A549 (cell line): ENCODE data around the gene KLF2. TPM values are rescaled to one million over a fixed set of nuclear protein-coding genes. Genes with fewer than 3 reads are reported as not detected.

ENCODE experiments used
- ATAC-seq, 2 experiments: fragments of 200-7000 bp in 1 of 2; fragments of >200 bp in 1 of 2; cut with Nextera tagmentation in 1 of 2; cut with Tn5 transposase in 1 of 2; 3 replicates each; pipeline versions ENCODE4 v1.8.0 to v1.9.1; 2018 to 2020; ENCODE audit warnings: mild to moderate bottlenecking in 1 of 2, moderate library complexity in 1 of 2
- CTCF ChIA-PET: fragments of 300-600 bp; sonication (Branson Sonifier 250); formaldehyde crosslinking; extraction: SDS; loops from one replicate; lab custom pipeline; 2021; ENCODE audit warnings: antibody characterized with exemption, inconsistent platforms; lab: Yijun Ruan, JAX
- POLR2A ChIA-PET: fragments of 350-600 bp; formaldehyde crosslinking; extraction: SDS; loops from one replicate; lab custom pipeline; 2021; ENCODE audit warnings: antibody characterized with exemption, inconsistent platforms; lab: Yijun Ruan, JAX
- DNase-seq, 2 experiments: peaks; one replicate each; pipeline versions ENCODE4 v3.0.0 to v3.0.0-alpha.2; 2011 to 2016; ENCODE audit warnings: low read depth in 1 of 2, low spot score in 1 of 2
- FAIRE-seq: peaks from 2 replicates; lab custom pipeline; 2011; peaks lifted over from hg19 to GRCh38; lab: Jason Lieb, UNC
- H3K27ac ChIP-seq, 2 experiments: fragments of >200 bp; sonication (Bioruptor Twin); formaldehyde crosslinking; 3 replicates each; pipeline ENCODE4 v1.5.1; 2016 to 2017
- H3K4me1 ChIP-seq: fragments of >200 bp; sonication (Bioruptor Twin); formaldehyde crosslinking; 3 replicates; pipeline ENCODE4 v1.6.1; 2016
- H3K4me2 ChIP-seq: fragments of >200 bp; sonication (Bioruptor Twin); formaldehyde crosslinking; 3 replicates; pipeline ENCODE4 v1.6.1; 2016
- H3K4me3 ChIP-seq: fragments of >200 bp; sonication (Bioruptor Twin); formaldehyde crosslinking; 3 replicates; pipeline ENCODE4 v1.5.1; 2016
- H3K9me3 ChIP-seq: fragments of >200 bp; sonication (Bioruptor Twin); formaldehyde crosslinking; 3 replicates; pipeline ENCODE4 v1.6.1; 2016
- BHLHE40 ChIP-seq: IDR thresholded peaks from 2 replicates; pipeline ENCODE4 v1.6.1; 2012; ENCODE audit warnings: low read depth, low read length, inconsistent platforms
- CBX8 ChIP-seq: fragments of 200-600 bp; sonication (generic); IDR thresholded peaks from 2 replicates; pipeline ENCODE4 v1.6.1; 2016
- FOSL2 ChIP-seq, 2 experiments: fragments of 450-650 bp in 1 of 2; fragments of >200 bp in 1 of 2; sonication (Bioruptor Twin) in 1 of 2; formaldehyde crosslinking; IDR thresholded peaks; 2 replicates each; pipeline versions ENCODE4 v1.5.0 to v1.6.1; 2016 to 2020; ENCODE audit warnings: mild to moderate bottlenecking in 1 of 2, moderate library complexity in 1 of 2
- GATA3 ChIP-seq: IDR thresholded peaks from 2 replicates; pipeline ENCODE4 v1.6.1; 2012; ENCODE audit warnings: borderline replicate concordance
- HDAC2 ChIP-seq: fragments of 200-600 bp; sonication (generic); IDR thresholded peaks from 2 replicates; pipeline ENCODE4 v1.6.1; 2016
- HOXB5 ChIP-seq: fragments of 250-450 bp; sonication (Bioruptor Pico); IDR thresholded peaks from 2 replicates; pipeline ENCODE4 v1.5.0; 2020; ENCODE audit warnings: mild to moderate bottlenecking, moderate library complexity
- MAZ ChIP-seq: fragments of 150-350 bp; IDR thresholded peaks from 2 replicates; pipeline ENCODE4 v1.6.1; 2014; ENCODE audit warnings: antibody characterized with exemption, low read depth, low read length, borderline replicate concordance
- NFE2L2 ChIP-seq: fragments of 150-350 bp; conservative IDR thresholded peaks from 2 replicates; pipeline ENCODE4 v1.6.1; 2014; ENCODE audit warnings: low read length
- NPAS2 ChIP-seq: fragments of 250-450 bp; sonication (Bioruptor Pico); IDR thresholded peaks from 2 replicates; pipeline ENCODE4 v1.8.0; 2022; ENCODE audit warnings: mild to moderate bottlenecking, moderate library complexity, borderline replicate concordance
- NR3C1 ChIP-seq: fragments of >200 bp; sonication (Bioruptor Twin); formaldehyde crosslinking; IDR thresholded peaks from 3 replicates; pipeline ENCODE4 v1.6.1; 2017
- PHF8 ChIP-seq: fragments of 200-600 bp; sonication (generic); IDR thresholded peaks from 2 replicates; pipeline ENCODE4 v1.6.1; 2016; ENCODE audit warnings: low read depth, mild to moderate bottlenecking, antibody characterized with exemption, moderate library complexity, borderline replicate concordance
- POLR2A ChIP-seq: IDR thresholded peaks from 2 replicates; pipeline ENCODE4 v1.6.1; 2012; ENCODE audit warnings: mild to moderate bottlenecking, low read length
- RFX5 ChIP-seq: fragments of 450-650 bp; IDR thresholded peaks from 2 replicates; pipeline ENCODE4 v1.7.1; 2014; ENCODE audit warnings: antibody characterized with exemption, mild to moderate bottlenecking, moderate library complexity
- RNF2 ChIP-seq: fragments of 200-600 bp; sonication (generic); IDR thresholded peaks from 2 replicates; pipeline ENCODE4 v1.6.1; 2016; ENCODE audit warnings: low read depth, mild to moderate bottlenecking, antibody characterized with exemption, moderate library complexity, borderline replicate concordance
- TFCP2L1 ChIP-seq: fragments of 250-450 bp; sonication (Bioruptor Pico); IDR thresholded peaks from 2 replicates; pipeline ENCODE4 v1.5.0; 2021; ENCODE audit warnings: mild to moderate bottlenecking
- ZFP36 ChIP-seq: fragments of 450-650 bp; IDR thresholded peaks from 2 replicates; pipeline ENCODE4 v1.6.1; 2014; ENCODE audit warnings: borderline replicate concordance; ENCODE audit not compliant: partially characterized antibody
- WGBS: methylation state at CpG from one replicate; pipeline ENCODE4 v1.1.6; 2017; ENCODE audit errors: missing lambda C conversion rate; 5-methylcytosine and 5-hydroxymethylcytosine counted together
- polyA plus RNA-seq, 4 experiments: library from polyadenylated mRNA; depleted of rRNA in 3 of 4; stranded (reverse); fragments of >200 nt; fragmentation: RNase III in 1 of 4; extraction: RNeasy Plus Mini Kit Qiagen cat#74134 plus additional on column Dnase treatment in 1 of 4; gene quantifications; 2 replicates in 3 of 4; 3 replicates in 1 of 4; pipeline ENCODE4 v1.2.3, GENCODE V29; 2011 to 2017
- TF ChIP-seq, protein P1 (sequence below): fragments of 150-350 bp; IDR thresholded peaks from 2 replicates; pipeline ENCODE4 v1.6.1; 2014; ENCODE audit warnings: low read depth, mild to moderate bottlenecking, low read length
- TF ChIP-seq, protein P2 (sequence below): IDR thresholded peaks from 2 replicates; pipeline ENCODE4 v1.6.1; 2012

KLF2 gene
- polyA plus RNA-seq, 2 of the 4 experiments (the other 2 are of a cell fraction), result 3.4 to 6.9 TPM

DNA sequence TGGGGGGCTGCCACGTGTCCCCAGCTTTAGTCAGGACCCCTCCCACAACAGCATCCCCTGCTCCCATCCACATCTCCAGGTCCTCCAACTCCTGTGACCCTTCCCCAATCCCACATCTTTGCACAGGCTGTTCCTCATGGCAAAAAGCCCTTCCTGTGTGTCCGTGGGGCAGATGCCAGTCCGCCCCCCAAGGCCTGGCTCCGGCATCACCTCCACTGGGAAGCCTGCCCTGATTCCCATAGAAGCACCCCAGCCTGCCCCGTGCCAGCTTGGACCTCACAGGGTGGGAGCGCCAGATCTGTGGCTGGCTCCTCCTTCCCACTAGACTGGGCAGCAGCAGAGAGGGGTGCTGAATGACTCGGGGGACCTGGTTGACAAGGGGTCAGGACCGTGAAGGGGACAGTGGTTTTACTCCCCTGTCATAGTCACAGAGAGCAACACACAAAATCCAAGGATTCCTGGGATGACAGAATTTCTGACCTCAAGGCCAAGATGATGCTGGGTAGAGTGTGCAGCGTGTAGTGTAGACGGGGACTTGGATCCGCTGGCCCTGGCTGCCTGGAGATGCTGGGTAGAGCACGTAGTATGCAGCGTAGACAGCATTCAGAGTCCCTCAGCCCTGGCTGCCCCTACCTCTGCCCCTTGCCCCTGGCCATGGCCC is 13.3 kb downstream of the KLF2 start:
- DNase-seq (no peak), FAIRE-seq (no peak), ATAC-seq (peak; percentile 11 to 47; a peak in 4 of 6 replicates)
- Histone ChIP-seq H3K9me3 (no peaks in the 10 kb centered on the region), H3K4me3 (no peak overlapping the region), H3K27ac (peak overlapping the region; percentile 51 to 76; a peak in 4 of 6 replicates), H3K4me1 (peaks cover 18% of the 10 kb centered on the region), H3K4me2 (peak overlapping the region; percentile 74)
- CTCF ChIA-PET, result interaction anchor here (0.6 to 1.2 kb wide), 3 partner anchors 10 to 90 kb away, joined by 3 read pairs; no protein-coding TSS in a partner anchor
- POLR2A ChIA-PET, result interaction anchor here (1.2 kb wide), 1 partner anchor 7 kb away, joined by 9 read pairs; no protein-coding TSS in a partner anchor
- 85% methylated on average over 6 of the region's 13 CpGs for WGBS
- TF ChIP-seq NFE2L2, result no peak
- peak; percentile 9 for TF ChIP-seq ZFP36

DNA sequence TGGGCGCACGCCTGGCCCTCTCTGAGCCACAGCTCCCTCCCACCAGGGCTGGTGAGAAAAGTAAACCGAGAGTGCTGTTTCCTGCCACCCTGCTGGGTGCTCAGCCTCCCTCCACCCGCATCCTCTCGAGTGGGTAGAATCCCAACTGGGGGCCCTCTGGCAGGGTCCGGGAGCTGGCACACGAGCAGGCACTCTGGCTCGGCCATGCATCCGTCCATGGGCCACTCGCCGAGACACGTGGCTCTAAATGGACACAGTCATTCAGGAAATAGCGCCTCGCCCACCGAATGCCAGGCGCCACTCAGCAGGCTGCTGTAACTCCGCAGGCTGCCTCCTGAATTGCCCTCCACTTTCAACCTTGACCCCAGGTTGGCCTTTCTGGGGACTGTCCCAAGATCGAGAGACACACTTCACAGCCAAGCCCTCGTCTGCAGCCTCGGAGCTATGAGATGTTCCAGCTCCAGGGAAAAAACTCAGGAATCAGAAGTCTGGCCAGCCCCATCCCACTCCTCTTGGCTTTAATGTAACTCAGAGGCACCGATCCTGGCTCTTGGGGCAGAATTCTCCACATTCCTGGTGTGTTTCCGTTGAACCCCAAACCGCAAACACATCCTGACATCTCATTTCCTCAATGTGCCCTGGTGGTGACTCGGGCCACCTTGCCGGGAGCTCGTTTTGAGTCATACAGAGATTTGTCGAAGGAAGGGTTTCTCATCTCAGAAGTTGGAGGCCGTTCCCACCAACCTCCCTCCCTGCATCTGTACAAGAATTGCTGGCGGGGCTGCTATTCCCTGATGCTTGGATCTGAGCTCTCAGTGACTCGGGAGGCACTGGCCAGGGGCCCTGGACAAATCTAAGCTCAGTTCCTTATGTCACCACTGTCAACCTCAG is 14.1 kb downstream of the KLF2 start:
- peak overlapping the region; percentile 74 for H3K4me2 ChIP-seq
- ChIA-PET CTCF (interaction anchor here (0.6 to 1.3 kb wide), 6 partner anchors 8 to 60 kb away, joined by 3 to 4 read pairs (median 3); partner anchors contain the start of gene KLF2), POLR2A (interaction anchor here (0.6 to 1.6 kb wide), 3 partner anchors 8 to 1679 kb away, joined by 8 to 9 read pairs (median 9); partner anchors contain the start of gene KLF2)
- TF ChIP-seq NR3C1 (no peak), NPAS2 (CRISPR knock-in tag) (no peak), FOSL2 (IDR thresholded peaks at IDR 0.05) (no peak), FOSL2 (CRISPR knock-in tag; IDR thresholded peaks at IDR 0.05) (peak; percentile 8; the same call in 1 of the 2 replicates)
- TF ChIP-seq, all 56 proteins: peak for 1
- DNase-seq (peak; percentile 66 to 72), FAIRE-seq (no peak), ATAC-seq (peak; percentile 59 to 77; a peak in 5 of 6 replicates)
- Histone ChIP-seq H3K4me3 (no peak overlapping the region), H3K27ac (peak overlapping the region; percentile 51 to 76; a peak in 5 of 6 replicates), H3K9me3 (no peaks in the 10 kb centered on the region), H3K4me1 (peaks cover 18% of the 10 kb centered on the region)
- WGBS, result 8% methylated on average over 15 of the region's 30 CpGs

DNA sequence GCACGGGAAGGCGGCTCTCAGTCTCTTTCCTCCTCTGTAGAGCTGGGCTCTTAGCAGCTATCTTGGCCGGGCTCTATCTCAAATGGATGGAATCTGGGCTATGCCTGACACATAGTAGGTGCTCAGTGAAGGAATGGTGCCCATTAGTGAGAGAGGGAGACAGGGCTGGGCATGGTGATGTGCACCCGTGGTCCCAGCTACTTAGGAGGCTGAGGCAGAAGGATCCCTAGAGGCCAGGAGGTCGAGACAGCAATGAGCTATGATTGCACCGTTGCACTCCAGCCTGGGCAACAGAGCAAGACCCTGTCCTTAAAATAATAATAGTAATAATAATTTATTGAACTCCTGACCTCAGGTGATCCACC is 14.7 kb downstream of the KLF2 start:
- H3K27ac ChIP-seq, result peak overlapping the region; percentile 51 to 76; a peak in 4 of 6 replicates
- TF ChIP-seq HOXB5 (CRISPR knock-in tag) (no peak), TFCP2L1 (no peak)
- TF ChIP-seq, protein P1, sequence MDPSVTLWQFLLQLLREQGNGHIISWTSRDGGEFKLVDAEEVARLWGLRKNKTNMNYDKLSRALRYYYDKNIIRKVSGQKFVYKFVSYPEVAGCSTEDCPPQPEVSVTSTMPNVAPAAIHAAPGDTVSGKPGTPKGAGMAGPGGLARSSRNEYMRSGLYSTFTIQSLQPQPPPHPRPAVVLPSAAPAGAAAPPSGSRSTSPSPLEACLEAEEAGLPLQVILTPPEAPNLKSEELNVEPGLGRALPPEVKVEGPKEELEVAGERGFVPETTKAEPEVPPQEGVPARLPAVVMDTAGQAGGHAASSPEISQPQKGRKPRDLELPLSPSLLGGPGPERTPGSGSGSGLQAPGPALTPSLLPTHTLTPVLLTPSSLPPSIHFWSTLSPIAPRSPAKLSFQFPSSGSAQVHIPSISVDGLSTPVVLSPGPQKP, result no peak
- TF ChIP-seq, protein P2, sequence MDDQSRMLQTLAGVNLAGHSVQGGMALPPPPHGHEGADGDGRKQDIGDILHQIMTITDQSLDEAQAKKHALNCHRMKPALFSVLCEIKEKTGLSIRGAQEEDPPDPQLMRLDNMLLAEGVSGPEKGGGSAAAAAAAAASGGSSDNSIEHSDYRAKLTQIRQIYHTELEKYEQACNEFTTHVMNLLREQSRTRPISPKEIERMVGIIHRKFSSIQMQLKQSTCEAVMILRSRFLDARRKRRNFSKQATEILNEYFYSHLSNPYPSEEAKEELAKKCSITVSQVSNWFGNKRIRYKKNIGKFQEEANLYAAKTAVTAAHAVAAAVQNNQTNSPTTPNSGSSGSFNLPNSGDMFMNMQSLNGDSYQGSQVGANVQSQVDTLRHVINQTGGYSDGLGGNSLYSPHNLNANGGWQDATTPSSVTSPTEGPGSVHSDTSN, result no peak
- ATAC-seq, result no peak
- CTCF ChIA-PET, result interaction anchor here (0.6 to 1.3 kb wide), 6 partner anchors 9 to 61 kb away, joined by 3 to 4 read pairs (median 3); partner anchors contain the start of gene KLF2
- peak overlapping the region; percentile 74 for H3K4me2 ChIP-seq
- no peaks in the 10 kb centered on the region for H3K9me3 ChIP-seq
- DNase-seq, result no peak
- no peak for FAIRE-seq
- peaks cover 18% of the 10 kb centered on the region for H3K4me1 ChIP-seq
- 89% methylated on average over 4 of the region's 6 CpGs for WGBS
- POLR2A ChIA-PET, result interaction anchor here (0.6 to 1.6 kb wide), 3 partner anchors 9 to 1679 kb away, joined by 8 to 9 read pairs (median 9); partner anchors contain the start of gene KLF2
- no peak overlapping the region for H3K4me3 ChIP-seq

DNA sequence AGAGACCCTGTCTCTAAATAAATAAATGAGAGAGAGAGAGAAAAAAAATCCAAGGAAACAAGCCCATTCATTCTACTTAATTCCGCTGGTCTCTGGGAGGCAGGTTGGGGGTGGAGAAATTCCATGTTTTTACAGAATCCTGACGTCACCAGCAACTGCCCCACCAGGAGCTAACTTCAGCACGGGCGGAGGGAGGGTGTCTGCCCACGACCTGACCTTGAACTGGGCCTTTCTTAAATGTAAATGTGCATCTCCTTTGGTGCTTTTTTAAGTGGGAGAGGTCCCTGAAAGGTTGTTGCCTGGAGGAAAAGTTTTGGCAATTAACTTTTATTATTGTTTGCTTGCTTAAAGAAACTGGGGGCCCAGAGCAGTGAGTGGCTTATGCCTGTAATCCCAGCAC is 15.5 kb downstream of the KLF2 start:
- 39% methylated on average over 5 of the region's 5 CpGs for WGBS
- H3K4me2 ChIP-seq, result no peak overlapping the region
- TF ChIP-seq RNF2, result no peak
- TF ChIP-seq PHF8, result no peak
- no peak for TF ChIP-seq MAZ
- no peak for TF ChIP-seq GATA3
- TF ChIP-seq POLR2A, result no peak
- TF ChIP-seq HDAC2, result no peak
- TF ChIP-seq NPAS2 (CRISPR knock-in tag), result no peak
- no peak for TF ChIP-seq CBX8
- no peak for TF ChIP-seq BHLHE40
- no peak for TF ChIP-seq RFX5
- DNase-seq, result peak in 1 of 2 experiments; percentile 39
- peaks cover 18% of the 10 kb centered on the region for H3K4me1 ChIP-seq
- no peaks in the 10 kb centered on the region for H3K9me3 ChIP-seq
- ChIA-PET POLR2A (no interaction called here), CTCF (interaction anchor here (0.8 to 1.4 kb wide), 4 partner anchors 11 to 93 kb away, joined by 3 to 5 read pairs (median 3); partner anchors contain the start of gene KLF2)
- ATAC-seq, result no peak
- no peak for FAIRE-seq
- H3K4me3 ChIP-seq, result no peak overlapping the region
- peak overlapping the region in 1 of 2 experiments; percentile 76; a peak in 2 of 6 replicates for H3K27ac ChIP-seq
